Parietal lobe (tissue), 1 donor: ENCODE results near the gene ERCC4. TPM values are rescaled to one million over a fixed set of nuclear protein-coding genes. Genes with fewer than 3 reads are reported as not detected.

ENCODE experiments used
- total RNA-seq: library from RNA; depleted of rRNA; stranded (reverse); fragments of >200 nt; gene quantifications from one replicate; pipeline ENCODE4 v1.2.3, GENCODE V29; 2014

The ERCC4 gene
- 13.5 TPM for total RNA-seq

DNA sequence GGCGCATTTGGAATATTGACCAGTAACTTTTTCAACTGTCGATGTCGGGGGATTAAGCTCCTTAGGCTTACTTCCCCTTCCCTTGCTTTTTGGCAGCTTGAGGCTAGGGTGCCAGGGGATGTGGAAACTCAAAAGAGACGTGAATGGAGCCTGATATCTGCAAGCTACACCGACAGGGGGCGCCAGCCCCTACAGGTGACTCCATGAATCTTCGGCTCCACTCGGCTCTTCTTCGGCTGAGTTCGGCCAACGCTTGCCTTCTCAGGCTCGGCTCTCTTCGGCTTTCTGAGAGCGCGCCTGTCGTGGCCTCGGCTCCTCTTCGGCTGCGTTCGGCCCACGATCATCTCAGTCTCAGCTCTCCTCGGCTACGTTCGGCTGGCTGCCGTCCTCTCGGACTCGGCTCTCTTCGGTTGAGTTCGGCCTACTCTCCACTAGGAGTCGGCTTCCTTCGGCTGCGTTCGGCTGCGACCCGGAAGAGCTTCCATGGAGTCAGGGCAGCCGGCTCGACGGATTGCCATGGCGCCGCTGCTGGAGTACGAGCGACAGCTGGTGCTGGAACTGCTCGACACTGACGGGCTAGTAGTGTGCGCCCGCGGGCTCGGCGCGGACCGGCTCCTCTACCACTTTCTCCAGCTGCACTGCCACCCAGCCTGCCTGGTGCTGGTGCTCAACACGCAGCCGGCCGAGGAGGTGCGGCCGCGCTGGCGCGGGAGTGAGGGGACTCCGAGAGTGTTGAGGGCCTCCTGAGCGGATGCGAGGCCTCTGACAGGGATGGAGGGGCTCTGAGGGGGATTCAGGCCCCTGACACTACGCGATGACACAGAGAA, at the start of gene ERCC4:
Gene ERCC4 (plus strand): TSS at position 472 of the 827 bp plus-strand sequence. CDS start 12 bp downstream, at position 484.

Other genes with a start within 250 kb of the ERCC4 start
- gene MRTFB, start 151.2 kb downstream of the ERCC4 start, total RNA-seq: 71.4 TPM